ENCODE measurements around the gene NCAM2.

DNA sequence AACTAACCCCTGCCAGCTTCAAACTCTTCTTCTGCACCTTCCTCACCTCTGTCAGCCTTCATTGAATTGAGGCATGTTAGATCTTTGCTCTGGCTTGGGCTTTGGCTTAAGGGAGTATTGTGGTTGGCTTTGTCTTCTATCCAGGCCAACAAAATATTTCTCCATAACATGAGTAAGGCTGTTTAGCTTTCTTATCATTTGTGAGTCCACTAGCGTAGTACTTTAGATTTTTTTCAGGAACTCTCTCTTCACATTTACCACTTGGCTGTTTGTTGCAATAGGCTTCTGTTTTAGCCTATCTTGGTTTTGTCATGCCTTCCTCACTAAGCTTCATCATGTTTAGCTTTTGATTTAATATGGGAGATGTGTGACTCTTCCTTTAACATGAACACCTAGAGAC, 417.5 kb downstream of the NCAM2 start:
- TF ChIP-seq, protein P1, sequence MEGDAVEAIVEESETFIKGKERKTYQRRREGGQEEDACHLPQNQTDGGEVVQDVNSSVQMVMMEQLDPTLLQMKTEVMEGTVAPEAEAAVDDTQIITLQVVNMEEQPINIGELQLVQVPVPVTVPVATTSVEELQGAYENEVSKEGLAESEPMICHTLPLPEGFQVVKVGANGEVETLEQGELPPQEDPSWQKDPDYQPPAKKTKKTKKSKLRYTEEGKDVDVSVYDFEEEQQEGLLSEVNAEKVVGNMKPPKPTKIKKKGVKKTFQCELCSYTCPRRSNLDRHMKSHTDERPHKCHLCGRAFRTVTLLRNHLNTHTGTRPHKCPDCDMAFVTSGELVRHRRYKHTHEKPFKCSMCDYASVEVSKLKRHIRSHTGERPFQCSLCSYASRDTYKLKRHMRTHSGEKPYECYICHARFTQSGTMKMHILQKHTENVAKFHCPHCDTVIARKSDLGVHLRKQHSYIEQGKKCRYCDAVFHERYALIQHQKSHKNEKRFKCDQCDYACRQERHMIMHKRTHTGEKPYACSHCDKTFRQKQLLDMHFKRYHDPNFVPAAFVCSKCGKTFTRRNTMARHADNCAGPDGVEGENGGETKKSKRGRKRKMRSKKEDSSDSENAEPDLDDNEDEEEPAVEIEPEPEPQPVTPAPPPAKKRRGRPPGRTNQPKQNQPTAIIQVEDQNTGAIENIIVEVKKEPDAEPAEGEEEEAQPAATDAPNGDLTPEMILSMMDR (IDR thresholded peaks at IDR 0.05): no peak
- TF ChIP-seq POLR2A (IDR thresholded peaks at IDR 0.05): no peak

Data from thyroid gland (tissue), 4 donors.